Testis (tissue), 3 donors: ENCODE data around the gene DAB2IP. TPM values are rescaled to one million over a fixed set of nuclear protein-coding genes. Genes with fewer than 3 reads are reported as not detected.

Experiments
- DNase-seq: peaks from one replicate; pipeline ENCODE4 v3.0.0-alpha.2; 2019
- H3K27ac ChIP-seq, 2 donors: fragments of 200-600 bp; sonication (generic); one replicate each; pipeline ENCODE4 v1.5.1; 2019
- H3K27me3 ChIP-seq: fragments of 200-600 bp; sonication (generic); one replicate; pipeline ENCODE4 v1.5.1; 2019
- H3K36me3 ChIP-seq: fragments of 200-600 bp; sonication (generic); one replicate; pipeline ENCODE4 v1.5.1; 2017; ENCODE audit warnings: low read depth; ENCODE audit errors: missing control alignments
- H3K4me1 ChIP-seq: fragments of 200-600 bp; sonication (generic); one replicate; pipeline ENCODE4 v1.5.1; 2019
- H3K4me3 ChIP-seq, 2 donors: fragments of 200-600 bp; sonication (generic); one replicate each; pipeline ENCODE4 v1.5.1; 2017 to 2019
- H3K9me3 ChIP-seq: fragments of 200-600 bp; sonication (generic); one replicate; pipeline ENCODE4 v1.5.1; 2017
- POLR2A ChIP-seq: fragments of 450-650 bp; IDR thresholded peaks from one replicate; pipeline ENCODE4 v1.6.1; 2017; ENCODE audit warnings: antibody characterized with exemption, mild to moderate bottlenecking, moderate library complexity
- WGBS, 2 donors: methylation state at CpG; one replicate each; pipeline ENCODE4 v1.1.5; 2018; 5-methylcytosine and 5-hydroxymethylcytosine counted together
- intact Hi-C: fragments of 100-400 bp; cut with DNase I; formaldehyde crosslinking; loops from one replicate; pipeline ENCODE4 v1.15.1; 2023; ENCODE audit warnings: low total_unique reads
- polyA plus RNA-seq: library from polyadenylated mRNA; stranded (reverse); fragments of 350-450 nt; fragmentation: Illumina TruSeq; extraction: RNeasy Lipid Tissue Mini Kit (QIAGEN cat#74804); gene quantifications from one replicate; pipeline ENCODE4 v1.2.3, GENCODE V29; 2014; ENCODE audit warnings: low read depth, low replicate concordance; ENCODE audit not compliant: insufficient read depth
- total RNA-seq, 2 donors: library from RNA; depleted of rRNA; stranded (reverse); fragments of >200 nt; gene quantifications; one replicate each; pipeline ENCODE4 v1.2.3, GENCODE V29; 2016
- TF ChIP-seq, protein P1 (sequence below), 3 experiments: fragments of 450-650 bp in 2 of 3; fragments of 200-600 bp in 1 of 3; sonication (generic) in 1 of 3; IDR thresholded peaks; one replicate each; pipeline ENCODE4 v1.5.1; 2016 to 2019; ENCODE audit warnings: antibody characterized with exemption in 3 of 3, mild to moderate bottlenecking in 2 of 3, moderate library complexity in 1 of 3

DAB2IP gene
- total and polyA plus RNA-seq, 3 donors from 2014 or later: 57.7 to 136 (median 102) TPM

DNA sequence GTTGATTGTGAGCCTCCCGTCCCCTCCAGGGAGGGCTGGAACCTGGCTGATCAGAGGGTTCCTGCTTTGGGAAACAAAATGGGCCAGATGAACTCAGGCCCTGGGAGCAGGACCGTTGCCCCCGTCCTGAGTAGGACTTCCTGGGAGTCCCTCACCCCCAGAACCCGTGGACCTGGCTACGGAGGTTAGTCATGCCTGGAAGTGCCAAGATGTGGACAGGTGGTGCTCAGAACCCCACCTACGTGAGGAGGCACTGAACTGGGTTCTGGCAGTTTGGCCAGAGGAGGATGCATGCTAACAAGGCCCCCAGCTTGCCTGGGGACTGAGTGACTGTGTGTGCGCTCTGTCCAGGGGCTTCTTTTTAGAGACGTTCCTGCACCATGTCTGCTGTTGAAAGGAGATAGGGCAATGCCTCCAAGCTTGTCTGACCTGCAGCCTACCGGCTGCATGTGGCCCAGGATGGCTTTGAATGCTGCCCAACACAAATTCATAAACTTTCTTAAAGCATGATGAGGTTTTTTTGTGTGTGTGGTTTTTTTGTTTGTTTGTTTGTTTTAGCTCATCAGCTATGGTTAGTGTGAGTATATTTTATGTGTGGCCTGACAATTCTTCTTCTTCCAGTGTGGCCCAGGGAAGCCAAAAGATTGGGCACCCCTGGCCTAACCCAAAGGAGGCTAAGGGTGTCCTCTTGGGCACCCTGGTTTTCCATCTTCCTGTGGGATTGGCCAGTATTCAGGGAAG lies 1.8 kb upstream of the DAB2IP start:
- no peaks in the 10 kb centered on the region for H3K9me3 ChIP-seq
- WGBS, 2 donors: 59 to 63% methylated on average over 2 to 9 of the region's 9 CpGs
- H3K4me1 ChIP-seq: peaks cover 21% of the 10 kb centered on the region
- no peak overlapping the region for H3K27ac ChIP-seq
- no peak overlapping the region for H3K4me3 ChIP-seq
- TF ChIP-seq POLR2A: no peak
- H3K27me3 ChIP-seq: no peaks in the 10 kb centered on the region
- DNase-seq: no peak
- intact Hi-C loops: no loop called here
- no peaks in the 10 kb centered on the region for H3K36me3 ChIP-seq

DNA sequence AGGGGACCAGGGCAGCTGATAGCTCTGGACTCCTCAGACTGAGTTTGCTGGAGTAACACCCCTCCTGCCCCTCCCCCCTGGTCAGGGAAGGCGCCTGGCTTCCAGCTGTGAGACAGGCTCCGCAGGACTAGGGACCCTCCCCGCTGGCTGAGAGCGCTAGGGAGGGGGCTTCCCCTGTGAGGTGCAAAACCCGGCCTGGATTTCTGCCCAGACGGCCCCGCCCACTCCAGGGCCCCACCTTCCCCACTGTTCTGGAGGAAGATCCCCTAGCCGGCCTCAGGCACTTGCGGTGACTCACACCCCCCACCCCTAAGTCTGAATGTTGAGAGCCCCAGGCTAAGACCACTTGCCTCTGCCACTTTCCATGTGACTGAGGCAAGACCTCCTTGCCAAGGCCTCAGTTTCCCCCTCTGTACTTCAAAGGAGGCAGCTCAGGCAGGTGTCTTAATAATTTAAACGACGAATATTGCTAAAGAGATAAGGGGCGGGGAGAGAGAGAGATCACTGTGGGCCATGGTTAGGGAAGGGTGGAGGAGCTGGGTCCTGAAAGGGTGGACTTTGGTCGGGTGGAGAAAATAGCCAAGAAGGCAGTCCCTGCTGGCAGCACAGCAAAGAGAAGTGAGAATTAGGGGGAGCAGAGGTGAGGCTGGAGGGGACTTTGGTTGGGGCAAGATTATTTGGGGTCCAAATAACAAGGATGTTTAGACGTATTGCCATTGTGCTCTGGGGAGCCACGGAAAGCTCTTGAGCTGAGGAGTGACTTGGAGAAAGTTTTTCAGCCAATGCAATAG lies 1.0 kb upstream of the DAB2IP start:
- Histone ChIP-seq H3K9me3 (no peaks in the 10 kb centered on the region), H3K27ac (no peak overlapping the region), H3K4me3 (peak overlapping the region in 1 of 2 donors; percentile 56), H3K27me3 (no peaks in the 10 kb centered on the region), H3K36me3 (no peaks in the 10 kb centered on the region), H3K4me1 (peaks cover 18% of the 10 kb centered on the region)
- intact Hi-C loops: no loop called here
- WGBS, 2 donors: 22 to 23% methylated on average over 11 to 15 of the region's 15 CpGs
- peak; percentile 73 for DNase-seq
- TF ChIP-seq, protein P1, sequence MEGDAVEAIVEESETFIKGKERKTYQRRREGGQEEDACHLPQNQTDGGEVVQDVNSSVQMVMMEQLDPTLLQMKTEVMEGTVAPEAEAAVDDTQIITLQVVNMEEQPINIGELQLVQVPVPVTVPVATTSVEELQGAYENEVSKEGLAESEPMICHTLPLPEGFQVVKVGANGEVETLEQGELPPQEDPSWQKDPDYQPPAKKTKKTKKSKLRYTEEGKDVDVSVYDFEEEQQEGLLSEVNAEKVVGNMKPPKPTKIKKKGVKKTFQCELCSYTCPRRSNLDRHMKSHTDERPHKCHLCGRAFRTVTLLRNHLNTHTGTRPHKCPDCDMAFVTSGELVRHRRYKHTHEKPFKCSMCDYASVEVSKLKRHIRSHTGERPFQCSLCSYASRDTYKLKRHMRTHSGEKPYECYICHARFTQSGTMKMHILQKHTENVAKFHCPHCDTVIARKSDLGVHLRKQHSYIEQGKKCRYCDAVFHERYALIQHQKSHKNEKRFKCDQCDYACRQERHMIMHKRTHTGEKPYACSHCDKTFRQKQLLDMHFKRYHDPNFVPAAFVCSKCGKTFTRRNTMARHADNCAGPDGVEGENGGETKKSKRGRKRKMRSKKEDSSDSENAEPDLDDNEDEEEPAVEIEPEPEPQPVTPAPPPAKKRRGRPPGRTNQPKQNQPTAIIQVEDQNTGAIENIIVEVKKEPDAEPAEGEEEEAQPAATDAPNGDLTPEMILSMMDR (IDR thresholded peaks at IDR 0.05): no peak
- no peak for TF ChIP-seq POLR2A

DNA sequence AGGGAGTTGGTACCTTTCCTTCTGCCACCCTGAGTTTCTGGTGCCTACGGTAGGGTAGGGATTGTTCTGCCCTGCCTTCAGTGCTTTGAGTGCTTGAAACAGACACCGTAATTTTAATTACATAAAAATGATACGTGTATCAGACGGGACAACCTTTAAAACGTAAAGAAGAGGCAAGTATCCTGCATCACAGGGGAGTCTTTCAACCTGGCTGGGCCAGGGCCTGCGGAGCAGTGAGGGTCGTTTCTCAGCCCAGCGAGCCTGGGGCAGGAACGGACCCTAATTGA lies 483 bp upstream of the DAB2IP start:
- intact Hi-C loops: no loop called here
- H3K4me1 ChIP-seq: peaks cover 18% of the 10 kb centered on the region
- H3K27ac ChIP-seq: peak overlapping the region in 1 of 2 donors; percentile 41

DNA sequence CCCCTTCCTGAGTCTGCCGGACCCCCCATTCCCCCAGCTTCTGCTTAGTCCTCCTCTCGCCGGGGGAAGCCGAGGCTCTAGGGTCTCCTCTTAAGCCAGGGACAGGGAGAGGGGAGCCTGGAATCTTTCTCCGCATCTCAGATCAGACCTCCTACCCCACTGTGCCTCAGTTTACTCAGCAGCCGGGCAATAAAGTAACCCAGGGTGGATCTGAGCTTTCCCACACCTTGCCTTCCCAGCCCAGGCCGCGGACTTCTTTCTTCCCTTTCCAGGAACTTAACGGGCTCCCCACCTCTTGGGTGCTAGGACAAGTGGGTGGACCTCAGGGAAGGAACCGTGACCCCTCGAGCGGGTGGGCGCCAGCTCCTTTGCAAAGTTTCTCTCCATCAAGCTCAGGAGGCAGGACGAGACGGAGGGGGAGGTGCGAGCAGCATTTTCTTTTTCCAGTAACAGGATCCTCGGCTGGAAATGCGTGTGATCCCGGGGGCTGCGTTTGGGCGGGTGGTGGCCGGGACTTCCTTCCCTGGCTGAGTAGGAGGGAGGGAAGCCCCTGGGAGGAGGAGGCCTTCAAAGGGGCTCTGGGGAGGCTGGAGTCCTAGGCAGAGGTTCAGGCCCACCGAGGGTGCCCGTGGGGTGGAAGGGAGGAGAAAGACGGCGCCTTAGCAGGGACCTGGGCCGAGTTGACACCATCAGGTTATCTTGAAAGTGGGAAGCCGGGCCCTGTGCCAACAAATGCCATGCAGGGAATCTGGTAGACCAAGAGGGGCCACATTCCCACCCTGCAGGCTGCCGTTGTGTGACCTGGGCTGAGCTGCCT lies 795 bp downstream of the DAB2IP start:
- intact Hi-C loops: no loop called here
- Histone ChIP-seq H3K27me3 (no peaks in the 10 kb centered on the region), H3K9me3 (no peaks in the 10 kb centered on the region), H3K4me3 (peak overlapping the region; percentile 56 to 58), H3K36me3 (no peaks in the 10 kb centered on the region), H3K4me1 (peaks cover 20% of the 10 kb centered on the region), H3K27ac (peak overlapping the region in 1 of 2 donors; percentile 41)
- WGBS, 2 donors: 3 to 4% methylated on average over 27 to 29 of the region's 29 CpGs
- DNase-seq: peak; percentile 32
- no peak for TF ChIP-seq POLR2A
- TF ChIP-seq, protein P1 (IDR thresholded peaks at IDR 0.05): no peak

More for the DNA sequence above, 483 bp upstream of the DAB2IP start:
- Histone ChIP-seq H3K9me3 (no peaks in the 10 kb centered on the region), H3K4me3 (peak overlapping the region; percentile 56 to 58), H3K36me3 (no peaks in the 10 kb centered on the region), H3K27me3 (no peaks in the 10 kb centered on the region)
- WGBS, 2 donors: 35% methylated on average over 5 to 9 of the region's 9 CpGs
- DNase-seq: no peak
- TF ChIP-seq, protein P1 (IDR thresholded peaks at IDR 0.05): no peak
- no peak for TF ChIP-seq POLR2A

DNA sequence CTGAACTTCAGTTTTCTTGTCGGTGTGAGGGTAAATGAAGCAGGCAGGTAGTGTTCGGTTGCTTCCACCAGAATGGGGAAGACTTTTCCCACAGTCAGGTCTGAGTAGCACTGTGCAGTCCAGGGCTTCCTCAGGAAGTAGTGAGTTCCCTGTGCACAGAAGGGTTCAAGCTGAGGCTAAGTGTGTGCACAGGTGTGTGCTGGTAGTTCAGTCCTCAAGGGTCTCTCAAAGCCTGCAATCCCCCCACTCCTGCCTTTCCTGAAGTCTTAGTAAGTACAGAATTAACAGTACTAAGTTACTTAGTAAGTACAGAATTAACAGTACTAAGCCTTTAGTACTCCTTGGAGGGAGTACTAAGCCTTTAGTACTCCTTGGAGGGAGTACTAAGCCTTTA lies 1.4 kb downstream of the DAB2IP start:
- H3K27me3 ChIP-seq: no peaks in the 10 kb centered on the region
- no peaks in the 10 kb centered on the region for H3K36me3 ChIP-seq
- TF ChIP-seq, protein P1 (IDR thresholded peaks at IDR 0.05): no peak
- TF ChIP-seq POLR2A: no peak
- WGBS, 2 donors: 42 to 45% methylated on average over 2 of the region's 2 CpGs
- no peak for DNase-seq
- intact Hi-C loops: no loop called here
- no peak overlapping the region for H3K27ac ChIP-seq
- peaks cover 23% of the 10 kb centered on the region for H3K4me1 ChIP-seq
- peak overlapping the region in 1 of 2 donors; percentile 56 for H3K4me3 ChIP-seq
- H3K9me3 ChIP-seq: no peaks in the 10 kb centered on the region
